GM21786 (cell line): Measurements from ENCODE around the gene ZSWIM1.

ENCODE experiments used
- ATAC-seq: cut with Tn5 transposase; IDR thresholded peaks from one replicate; pipeline ENCODE4 v1.9.1; 2021; ENCODE audit not compliant: unreplicated experiment

Gene ZSWIM1

DNA sequence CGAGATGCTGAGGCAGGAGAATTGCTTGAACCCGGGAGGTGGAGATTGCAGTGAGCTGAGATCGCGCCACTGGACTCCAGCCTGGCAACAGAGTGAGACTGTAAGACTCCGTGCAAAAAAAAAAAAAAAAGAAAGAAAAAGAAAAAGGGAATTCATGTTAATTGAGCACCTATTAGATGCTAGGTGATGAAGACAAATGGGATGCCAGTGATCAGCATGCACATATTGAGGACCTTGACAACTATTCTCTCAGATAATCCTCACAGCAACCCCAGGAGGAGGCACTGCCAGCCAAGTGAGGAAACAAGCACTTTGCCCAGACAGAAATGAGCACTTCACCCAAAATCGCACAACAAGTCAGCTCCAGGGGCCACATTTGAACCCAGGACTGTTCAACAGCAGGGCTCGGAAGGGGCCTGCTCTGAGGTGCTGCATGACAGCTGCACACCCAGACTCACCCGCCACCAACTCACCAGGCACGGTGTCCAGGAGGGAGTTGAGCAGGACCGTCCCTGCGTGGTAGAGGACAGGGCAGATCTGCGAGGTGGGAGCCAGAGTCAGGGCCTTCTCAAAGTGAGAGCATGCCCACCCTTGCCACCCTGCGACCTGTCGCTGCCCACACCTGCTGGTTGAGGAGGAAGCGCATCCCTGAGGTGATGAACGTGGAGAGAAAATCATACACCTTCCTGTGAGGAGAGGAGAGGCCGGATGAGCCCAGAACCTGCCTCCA, 26.4 kb downstream of the ZSWIM1 start:
- no peak for ATAC-seq

DNA sequence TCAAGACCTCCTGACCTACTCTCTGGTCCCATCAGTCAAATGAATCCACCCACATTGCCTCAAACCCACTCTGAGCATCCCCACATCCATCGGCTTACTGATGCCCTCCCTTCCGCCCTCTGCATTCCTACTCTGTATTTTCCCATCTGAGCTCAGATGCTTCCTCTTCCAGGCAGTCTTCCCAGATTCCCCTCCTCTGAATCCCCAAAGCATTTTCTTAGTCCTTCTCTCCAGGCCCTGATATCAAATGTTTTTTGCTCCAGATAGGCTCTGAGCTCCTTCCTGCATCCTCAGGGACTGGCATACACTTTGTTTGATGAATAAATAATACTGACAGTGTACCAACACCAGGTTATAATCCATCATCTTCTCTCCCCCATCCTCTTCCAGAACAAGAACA, 27.1 kb downstream of the ZSWIM1 start:
- ATAC-seq, result no peak

DNA sequence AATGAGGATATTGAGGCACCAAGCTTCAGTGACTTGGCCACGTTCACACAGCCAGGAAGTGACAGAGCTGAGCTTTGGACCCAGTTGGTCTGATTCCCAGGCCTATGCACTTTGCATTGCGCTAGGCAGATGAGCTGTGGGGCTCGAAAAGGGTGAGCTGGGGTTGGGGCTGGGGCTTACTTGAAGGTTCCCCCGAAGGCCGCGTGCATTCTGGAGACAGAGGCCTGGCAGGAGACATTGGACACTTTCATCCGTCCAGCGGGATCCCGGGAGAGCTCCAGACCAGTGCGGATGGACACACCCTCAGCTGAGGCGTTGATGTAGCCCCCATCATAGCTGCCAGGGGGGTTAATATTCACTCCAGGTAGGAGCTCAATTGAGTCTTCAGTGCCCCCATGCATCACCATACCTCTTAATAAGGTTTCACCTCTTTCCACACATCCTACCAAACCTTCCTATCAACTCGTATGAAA, 28.3 kb downstream of the ZSWIM1 start:
- no peak for ATAC-seq

DNA sequence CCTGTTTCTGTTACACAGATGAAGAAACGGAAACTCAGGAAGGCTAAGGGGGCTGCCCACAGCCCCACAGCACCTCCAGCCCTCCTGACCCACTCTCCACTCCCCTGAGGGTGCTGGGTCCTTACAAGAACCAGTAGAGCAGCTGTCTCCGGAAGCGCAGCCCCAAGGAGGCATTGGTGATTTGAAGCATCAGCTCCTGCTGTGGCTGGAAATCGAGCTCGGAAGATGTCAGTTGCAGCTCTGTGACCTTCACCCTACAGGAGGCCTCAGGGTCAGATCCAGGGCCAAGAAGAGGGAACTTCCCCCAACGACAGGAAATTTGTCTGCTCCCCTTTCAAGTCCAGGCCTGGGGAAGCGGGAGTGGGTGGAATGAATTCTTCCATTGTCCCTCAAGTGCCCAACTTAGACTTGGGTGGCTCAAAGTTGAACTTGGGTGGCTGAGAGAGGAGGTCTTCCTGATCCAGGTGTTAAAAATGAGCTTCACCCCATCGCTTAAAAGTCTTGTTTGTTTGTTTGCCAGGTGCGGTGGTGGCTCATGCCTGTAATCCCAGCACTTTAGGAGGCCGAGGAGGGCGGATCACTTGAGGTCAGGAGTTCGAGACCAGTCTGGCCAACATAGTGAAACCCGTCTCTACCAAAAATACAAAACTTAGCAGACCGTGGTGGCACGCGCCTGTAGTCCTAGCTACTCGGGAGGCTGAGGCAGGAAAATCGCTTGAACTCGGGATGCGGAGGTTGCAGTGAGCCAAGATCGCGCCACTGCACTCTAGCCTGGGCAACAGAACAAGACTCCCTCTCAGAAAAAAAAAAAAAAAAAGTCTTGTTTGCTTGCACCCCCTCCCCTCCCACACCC, 29.0 kb downstream of the ZSWIM1 start:
- no peak for ATAC-seq

DNA sequence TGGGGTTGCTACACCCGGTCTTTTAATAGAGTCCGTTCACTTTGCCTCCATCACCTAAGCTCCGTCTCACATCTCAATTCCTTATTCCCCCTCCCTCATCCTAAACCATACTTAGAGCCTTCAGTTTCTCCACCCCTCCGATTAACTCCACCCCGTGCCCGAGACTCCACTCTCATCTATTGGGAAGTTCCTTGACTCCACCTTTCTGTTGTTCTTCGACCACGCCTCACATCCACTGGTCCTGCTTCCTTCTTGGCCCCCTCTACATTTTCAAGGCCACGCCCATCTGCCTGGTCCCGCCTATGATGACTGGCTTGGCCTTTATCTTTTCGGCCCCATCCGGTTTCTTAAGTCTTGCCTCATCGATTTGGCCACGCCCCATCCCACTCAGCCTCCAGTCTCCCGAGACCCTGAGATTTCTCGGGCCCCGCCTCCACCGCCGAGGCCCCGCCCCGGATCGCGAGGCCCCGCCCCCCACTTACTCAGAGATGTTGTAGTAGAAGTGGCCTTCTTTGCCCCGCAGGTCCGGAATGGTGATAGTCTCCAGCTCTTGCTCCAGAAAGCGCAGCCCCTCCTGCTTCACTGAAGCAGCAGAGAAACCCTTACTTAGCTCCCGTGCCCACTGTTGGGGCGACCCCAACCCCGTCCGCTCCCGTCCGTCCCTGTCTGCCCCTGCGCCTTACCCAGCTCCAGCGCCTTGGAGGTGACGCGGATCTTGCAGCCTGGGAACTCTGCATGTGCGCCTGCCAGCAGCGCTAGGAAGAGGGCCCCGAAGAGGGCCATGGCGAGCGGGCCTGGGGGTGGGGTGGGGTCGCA, 29.9 kb downstream of the ZSWIM1 start:
- ATAC-seq, result peak; percentile 92

DNA sequence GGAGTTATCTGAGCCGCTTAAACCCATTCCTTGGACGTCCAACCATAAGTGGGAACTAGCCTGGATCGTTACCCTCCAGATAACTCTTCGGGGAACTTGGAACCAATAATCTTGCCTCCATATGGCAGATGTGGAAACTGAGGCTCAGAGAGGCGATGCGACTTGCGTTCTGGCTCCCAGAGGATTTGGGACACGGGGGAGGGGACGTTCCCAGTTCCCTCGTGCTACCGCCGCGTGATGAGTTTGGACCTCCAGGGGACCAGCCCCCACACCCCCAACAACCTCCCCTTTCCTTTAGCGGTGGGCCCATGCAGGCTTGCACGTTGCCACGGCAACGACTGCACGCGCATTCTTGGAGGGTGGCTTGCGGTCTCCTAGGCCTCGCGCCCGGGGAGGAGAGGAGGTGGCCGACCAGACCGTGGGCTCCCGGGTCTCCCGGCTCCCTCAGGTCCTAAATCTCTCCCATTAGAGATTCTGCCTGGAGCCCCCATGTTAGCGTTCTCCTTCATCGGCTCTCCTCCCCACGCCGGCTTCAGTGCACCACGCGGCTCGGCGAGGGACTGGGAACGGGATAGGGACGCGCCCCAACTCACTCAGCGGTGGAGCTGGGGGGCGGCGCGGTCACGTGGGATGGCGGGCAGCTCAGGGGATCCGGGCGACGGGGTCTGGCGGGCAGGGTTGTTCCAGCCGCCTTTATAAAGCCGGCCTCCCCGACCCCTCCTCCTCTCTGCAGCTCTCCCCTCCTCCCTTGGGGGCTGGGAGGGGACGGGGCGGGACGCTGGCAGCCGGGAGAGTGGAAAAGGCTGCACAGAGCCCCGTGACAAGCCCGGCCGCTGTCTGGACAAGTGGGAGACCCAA, 30.7 kb downstream of the ZSWIM1 start, which contains the start of gene PLTP:
PLTP (minus strand) TSS at position 670 of the 858 bp plus-strand sequence. CDS start 703 bp downstream, outside the sequence.
- ATAC-seq, result no peak

DNA sequence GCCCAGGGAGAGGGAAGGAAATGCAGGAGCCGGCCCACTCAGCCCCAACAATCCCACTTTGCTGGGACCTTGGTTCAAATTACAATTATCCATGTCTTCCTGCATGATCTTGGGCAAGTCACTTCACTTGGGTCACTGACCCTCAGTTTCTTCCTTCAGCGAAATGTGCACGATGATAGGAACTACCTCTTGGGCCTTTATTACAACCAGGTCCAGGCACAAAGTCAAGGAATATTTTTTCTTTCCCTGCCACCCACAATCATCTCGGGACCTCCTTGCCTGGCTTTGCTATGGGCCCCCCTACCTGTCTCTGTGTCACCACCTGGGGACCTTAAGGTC, 31.3 kb downstream of the ZSWIM1 start:
- ATAC-seq, result no peak

DNA sequence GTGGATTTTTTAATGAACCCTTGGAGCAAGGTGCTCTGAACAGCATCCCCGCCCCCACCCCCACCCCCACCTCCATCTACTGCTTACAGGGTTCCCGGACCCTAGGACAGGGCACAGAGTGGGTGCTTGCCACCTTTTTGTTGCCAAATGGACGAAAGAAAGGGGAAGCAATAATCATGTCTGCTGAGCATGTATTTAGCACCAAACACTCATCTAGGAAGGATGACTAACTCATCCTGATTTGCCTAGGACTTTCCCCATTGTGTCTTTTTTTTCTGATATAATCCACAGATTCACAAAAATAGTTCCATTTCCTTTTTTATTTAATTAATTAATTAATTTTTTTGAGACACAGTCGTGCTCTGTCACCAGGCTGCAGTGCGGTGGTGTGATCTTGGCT, 32.1 kb downstream of the ZSWIM1 start:
- no peak for ATAC-seq

DNA sequence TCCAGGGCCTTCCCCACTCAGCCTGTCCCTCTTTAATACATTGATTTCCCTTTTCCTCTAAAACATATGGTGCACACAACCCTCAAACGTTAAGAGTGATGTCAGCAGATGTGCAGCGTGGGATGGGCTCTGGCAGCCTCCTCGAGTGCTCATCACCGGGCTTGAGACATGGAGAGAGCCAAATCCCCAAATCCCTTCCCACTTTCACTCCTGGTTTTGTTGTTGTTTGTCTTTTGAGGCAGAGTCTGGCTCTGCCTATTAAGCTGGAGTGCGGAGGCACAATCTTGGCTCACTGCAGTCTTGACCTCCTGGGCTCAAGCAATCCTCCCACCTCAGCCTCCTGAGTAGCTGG, 36.7 kb downstream of the ZSWIM1 start:
- ATAC-seq, result no peak

DNA sequence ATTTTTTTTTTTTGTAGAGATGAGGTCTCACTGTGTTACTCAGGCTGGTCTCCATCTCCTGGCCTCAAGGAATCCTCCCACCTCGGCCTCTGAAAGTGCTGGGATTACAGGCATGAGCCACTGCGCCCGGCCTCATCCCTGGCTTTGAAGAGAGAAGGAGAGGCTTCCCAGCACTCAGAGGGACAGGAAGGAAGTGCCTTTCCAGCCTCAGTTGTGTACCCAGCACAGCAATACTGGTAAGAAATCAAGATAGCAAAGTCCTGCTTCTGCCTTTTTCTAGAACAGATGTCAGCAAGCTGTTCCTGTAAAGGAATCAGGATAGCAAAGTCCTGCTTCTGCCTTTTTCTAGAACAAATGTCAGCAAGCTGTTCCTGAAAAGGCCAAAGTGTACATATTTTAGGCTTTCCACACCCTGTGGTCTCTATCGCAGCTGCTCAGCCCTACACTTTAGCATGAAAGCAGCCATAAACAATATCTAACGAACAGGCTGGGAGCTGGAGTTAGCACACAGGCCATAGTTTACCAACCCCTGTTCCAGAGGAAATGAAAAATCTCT, 37.2 kb downstream of the ZSWIM1 start:
- ATAC-seq, result no peak

DNA sequence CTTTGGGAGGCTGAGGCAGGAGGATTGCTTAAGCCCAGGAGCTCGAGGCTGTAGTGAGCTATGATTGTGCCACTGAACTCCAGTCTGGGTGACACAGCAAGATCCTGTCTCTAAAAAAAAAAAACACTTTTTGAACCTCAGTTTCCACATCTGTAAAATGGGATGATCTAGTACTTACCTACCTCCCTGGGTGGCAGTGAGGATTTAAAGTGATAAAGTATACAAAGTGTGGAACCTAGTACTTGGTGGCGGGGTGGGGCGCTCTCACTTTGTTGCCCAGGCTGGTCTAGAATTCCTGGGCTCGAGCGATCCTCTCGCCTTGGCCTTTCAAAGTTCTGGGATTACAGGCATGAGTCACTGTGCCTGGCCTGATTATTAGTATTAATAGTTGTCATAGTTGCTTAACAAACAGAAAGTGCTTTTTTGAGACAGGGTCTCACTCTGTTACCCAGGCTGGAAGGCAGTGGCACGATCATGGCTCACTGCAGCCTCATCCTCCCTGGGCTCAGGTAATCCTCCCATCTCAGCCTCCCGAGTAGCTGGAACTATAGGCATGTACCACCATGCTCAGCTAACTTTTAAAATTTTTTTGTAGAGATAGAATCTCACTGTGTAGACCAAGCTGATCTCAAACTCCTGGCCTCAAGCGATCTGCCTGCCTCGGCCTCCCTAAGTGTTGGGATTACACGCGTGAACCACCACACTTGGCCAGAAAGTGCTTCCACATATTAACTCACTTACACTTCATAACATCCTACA, 37.9 kb downstream of the ZSWIM1 start:
- no peak for ATAC-seq

DNA sequence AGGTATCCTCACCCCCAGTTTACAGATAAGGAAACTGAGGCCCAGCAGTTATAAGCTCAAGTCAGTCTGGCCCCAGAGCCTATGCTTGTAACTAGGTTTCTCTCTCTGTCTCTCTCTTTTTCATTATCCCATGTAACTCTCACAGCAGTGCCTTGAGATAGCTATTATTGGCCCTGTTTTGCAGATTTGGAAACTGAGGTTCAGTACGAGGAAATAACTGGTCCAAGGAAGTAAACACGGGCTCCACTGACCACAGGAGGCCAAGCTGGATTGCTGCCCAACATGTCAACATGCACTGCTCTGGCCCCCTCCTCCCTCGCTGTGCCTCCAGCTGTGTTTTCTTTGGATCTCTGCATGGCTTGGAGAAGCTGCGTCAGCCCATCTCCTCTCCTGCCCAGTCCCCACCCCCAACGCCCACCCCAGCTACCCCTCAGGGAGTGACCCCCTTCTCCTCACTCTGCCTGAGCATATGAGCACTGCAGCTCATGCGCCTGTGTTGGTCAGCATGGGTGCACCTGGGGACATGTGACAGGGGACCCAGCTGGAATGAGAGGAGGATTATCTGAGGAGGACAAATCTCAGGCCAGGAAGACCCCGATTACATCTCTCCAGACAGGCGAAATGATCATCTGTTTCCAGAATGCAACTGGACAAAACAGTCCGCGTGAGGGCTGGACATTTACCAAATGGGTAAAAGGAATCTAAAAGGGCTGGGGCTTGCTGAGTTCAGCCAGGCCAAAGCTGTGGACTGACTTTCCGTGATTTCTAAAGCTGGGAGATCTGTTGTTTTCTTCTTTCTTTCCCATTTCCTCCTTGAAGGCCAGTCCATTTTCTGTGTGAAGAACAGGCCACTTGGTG, 38.7 kb downstream of the ZSWIM1 start:
- ATAC-seq, result no peak

DNA sequence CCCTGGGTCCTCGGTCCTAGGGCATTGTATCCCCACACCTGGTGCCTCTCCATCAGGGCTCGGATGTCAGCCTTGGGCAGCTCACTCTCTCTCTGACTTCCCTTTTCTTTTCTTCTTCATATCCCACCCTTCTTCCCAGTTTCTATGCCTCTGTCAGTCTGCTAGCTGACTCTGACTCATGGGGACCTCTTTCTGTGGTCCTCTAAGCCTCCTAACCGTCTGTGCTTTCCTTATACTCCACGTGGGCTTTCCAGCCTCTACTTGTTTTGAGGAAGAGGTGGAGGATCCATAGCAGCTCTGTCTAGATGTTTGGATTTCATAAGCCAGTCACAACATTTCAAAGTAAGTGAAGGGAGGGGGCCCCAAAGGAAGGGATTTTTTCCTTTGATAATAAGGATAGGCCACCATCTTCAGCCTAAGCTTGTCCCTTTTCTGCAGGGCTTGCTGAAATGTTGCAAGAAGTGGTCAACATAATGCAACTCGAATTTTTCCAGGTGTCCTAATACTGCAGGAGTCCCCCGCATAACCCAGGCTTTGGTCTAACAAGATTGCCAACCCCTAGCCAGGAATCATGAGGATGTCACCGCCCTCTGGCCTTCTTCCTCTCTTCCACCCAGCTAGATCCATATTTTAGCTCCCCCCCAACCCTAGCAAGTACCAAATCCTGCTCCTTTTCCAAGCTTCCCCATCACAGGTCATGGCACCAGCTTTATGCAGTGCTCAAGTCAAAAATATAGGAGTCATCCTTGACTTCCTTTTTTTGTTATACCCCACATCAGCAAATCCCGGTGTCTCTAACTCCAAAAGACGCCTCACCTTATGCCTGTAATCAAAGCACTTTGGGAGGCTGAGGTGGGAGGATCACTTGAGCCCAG, 39.7 kb downstream of the ZSWIM1 start:
- no peak for ATAC-seq

DNA sequence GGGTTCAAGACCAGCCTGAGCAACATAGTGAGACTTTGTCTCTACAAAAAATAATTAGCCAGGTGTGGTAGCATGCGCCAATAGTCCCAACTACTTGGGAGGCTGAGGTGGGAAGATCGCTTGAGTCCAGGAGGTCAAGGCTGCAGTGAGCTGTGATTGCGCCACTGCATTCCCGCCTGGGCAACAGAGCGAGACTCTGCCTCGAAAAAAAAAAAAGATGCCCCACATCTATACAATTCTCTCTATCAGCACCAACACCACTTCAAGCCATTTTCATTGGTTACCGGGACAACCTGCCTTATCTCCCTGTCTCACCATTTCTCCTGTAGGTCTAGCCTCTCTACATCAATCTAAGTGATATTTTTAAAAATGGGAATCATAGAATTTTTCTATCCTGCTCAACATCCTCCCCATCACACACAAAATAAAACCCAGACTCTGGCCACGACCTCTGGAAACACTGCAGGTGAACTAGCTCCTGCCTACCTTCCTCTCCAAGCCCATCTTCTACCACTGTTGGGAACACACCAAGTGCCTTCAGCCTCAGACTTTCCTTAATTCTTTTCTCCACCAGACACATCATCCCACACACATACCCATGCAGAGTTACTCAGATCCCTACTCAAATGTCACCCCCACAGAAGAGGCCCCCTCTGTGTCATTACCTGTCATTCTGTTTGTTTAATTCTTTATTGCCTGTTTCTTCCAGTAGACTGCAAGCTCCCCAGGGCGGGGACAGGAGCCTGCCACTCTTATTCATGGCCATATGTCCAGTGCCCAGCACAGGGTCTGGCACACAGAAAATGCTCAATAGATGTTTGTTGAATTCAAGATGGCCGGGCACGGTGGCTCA, 40.5 kb downstream of the ZSWIM1 start:
- ATAC-seq, result no peak

DNA sequence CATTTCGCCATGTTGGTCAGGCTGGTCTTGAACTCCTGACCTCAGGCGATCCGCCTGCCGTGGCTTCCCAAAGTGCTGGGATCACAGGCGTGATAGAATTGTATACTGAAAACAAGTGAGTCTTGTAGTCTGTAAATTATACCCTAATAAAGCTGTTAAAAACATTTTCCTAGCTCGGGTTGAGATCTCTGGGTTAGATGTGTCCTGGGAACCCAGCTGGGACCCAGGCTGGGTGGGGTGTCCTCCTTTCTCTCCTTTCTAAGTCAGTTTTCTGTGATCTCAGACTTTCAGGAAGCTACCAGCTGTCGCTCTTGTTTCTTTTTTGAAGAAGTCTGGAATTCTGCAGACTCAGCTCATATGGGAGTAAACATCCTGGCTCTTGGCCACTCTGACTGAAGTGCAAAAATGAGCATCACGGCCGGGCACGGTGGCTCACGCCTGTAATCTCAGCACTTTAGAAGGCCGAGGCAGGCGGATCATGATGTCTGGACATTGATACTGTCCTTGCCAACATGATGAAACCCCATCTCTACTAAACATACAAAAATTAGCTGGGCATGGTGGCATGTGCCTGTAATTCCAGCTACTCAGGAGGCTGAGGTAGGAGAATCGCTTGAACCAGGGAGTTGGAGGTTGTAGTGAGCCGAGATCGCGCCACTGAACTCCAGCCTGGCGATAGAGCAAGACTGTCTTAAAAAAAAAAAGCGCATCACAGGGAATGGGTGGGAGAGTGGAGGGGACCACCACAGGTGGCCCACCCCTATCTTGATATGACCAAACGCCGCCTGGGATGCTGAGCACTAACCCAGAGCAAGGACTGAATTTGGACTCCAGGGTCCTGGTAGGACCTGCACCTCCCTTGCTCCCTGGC, 43.6 kb downstream of the ZSWIM1 start:
- ATAC-seq, result no peak
